GM18868 (cell line): ENCODE measurements around the gene MGARP.
"Not testable (repeated sequence)": the region's sequence is repeated elsewhere in the genome, so short reads cannot be mapped to it uniquely, and the experiment has no call there.

Source experiments
- ATAC-seq: cut with Tn5 transposase; IDR thresholded peaks from one replicate; pipeline ENCODE4 v1.9.1; 2021; ENCODE audit warnings: mild to moderate bottlenecking, moderate library complexity; ENCODE audit not compliant: unreplicated experiment

MGARP gene

DNA sequence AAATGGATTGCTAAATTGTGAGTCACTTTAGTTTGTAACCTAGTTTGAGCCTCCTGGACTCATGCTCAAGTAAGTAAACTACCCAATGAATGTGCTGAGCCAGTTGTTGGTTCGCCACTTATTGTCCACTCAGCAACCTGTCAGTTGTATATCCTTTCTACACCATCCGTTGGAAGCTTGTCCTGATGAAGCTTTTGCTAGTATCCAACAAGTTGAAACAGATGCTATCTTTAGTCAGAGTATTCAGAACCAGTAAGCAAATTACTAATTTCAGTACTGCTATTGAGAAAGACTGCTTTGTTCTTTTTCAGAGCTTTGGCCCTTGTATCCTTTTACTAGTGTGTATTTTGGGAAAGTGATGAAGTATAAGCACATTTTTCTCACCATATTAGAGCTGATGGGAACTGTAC, 17.0 kb upstream of the MGARP start:
- peak; percentile 12 for ATAC-seq

DNA sequence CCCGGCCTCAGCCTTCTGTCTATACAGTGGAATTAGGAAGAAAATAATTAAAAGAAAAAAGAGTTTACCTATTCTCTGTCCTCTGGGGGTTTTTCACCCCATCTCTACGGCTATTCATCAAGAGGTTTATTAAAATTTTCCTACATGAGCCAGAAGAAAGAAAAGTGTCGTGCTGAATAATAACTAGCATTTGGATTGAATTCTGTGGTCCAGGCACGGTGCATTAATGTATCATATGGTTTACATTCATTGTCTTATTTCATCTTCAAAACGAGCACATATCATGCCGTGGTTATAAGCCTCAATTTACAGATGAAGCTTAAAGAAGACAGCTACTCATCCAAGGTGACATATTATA, 15.9 kb upstream of the MGARP start:
- ATAC-seq = no peak

DNA sequence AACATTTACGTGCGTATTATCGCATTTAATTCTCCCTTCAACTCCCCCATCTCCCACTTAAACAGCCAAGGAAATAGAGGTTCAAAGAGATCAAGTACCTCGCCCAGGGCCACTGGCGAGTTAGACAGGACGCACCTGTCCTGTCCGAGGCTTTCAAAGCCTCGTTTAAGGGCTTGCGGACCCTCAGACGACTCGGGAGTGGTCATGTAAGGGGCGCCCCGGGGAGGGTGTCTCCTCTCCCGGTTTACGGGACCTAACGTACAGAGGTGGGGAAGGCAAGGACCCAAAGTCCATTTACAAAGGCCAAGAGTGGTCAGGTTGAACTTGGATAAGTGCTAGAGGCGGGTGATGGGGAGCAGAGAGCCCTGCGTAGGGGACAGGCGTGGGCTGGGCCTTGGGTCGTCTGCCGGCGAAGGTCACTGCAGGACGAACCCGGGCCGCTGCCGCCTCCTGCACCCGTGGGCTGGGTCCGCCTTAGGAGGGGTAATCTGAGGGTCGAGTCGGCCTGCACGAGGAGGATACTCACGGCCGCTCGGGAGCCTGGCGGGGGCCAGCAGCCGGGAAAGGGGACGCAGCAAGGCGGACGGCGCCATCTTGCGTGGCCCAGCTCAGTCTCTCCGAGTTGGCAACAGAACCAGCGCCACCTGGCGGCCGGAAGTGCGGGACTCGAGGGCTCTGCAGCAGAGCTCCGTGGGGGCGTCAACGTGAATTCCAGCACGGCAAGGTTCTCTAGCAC, 15.3 kb upstream of the MGARP start:
- ATAC-seq = peak; percentile 85

DNA sequence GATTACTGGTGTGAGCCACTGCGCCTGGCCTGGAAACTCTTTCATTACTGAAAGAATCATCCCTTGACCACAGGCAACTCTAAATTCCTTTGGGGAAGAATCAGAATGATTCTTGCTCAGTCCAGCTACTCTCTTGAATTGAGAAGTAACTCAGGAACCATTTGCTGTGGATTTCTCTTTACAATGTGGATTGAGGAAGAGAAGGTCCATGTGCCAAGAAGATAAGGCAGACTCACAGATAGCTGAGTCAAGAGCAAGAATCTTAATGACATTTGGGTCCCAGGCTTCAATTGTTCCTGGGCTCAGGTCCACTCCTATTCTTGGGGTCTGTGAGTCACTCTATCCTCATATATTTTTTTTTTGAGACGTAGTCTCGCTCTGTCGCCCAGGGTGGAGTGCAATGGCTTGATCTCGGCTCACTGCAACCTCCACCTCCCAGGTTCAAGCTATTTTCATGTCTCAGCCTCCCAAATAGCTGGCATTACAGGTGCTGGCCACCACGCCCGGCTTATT, 6.2 kb upstream of the MGARP start:
- no peak for ATAC-seq

DNA sequence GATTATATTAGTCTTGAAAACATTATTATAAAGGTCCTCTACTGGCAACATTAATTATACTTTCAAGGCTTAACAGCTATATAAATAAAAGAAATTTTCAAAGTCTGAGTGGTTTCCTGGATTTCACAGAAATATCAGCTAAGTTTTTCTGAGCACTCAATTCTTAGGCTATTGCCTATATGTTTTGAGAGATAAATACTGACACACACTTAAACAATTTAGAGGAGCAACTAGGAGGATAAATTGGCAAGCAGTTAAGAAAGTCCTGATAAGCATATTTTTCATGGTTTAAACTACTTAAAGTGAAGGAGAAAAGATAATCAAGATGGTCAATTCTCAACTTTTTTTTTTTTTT, 2.7 kb upstream of the MGARP start:
- no peak for ATAC-seq

DNA sequence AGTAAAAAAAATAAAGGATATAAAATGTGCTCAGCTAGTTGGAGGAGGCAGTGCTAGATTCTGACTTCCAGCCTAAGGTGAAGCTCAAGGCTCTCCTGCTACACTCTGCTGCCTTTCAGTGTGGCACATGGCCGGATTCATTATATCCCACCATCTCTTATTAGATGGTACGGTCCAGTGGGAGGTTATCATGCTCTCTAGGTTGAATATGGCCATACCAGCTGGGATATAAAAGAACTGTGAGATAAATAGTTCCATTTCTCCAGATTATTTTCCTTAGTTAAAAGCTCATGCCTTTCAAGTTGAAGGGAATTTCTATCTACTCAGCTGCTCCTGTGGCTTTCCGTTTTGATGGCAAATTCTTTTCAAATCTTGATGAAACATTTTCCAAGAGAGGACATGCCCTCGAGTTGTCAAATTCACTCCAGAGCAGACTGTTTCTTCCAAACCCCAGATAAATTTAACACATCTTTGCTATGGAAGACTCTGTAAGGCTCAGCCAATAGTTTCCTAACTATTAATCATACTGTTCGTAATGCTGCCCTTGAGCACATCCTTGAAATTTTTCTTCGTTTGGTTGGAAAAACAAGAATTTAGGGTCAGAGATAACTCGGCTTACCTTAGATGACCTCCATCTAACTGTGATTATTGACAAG, 2.2 kb upstream of the MGARP start:
- ATAC-seq = no peak

DNA sequence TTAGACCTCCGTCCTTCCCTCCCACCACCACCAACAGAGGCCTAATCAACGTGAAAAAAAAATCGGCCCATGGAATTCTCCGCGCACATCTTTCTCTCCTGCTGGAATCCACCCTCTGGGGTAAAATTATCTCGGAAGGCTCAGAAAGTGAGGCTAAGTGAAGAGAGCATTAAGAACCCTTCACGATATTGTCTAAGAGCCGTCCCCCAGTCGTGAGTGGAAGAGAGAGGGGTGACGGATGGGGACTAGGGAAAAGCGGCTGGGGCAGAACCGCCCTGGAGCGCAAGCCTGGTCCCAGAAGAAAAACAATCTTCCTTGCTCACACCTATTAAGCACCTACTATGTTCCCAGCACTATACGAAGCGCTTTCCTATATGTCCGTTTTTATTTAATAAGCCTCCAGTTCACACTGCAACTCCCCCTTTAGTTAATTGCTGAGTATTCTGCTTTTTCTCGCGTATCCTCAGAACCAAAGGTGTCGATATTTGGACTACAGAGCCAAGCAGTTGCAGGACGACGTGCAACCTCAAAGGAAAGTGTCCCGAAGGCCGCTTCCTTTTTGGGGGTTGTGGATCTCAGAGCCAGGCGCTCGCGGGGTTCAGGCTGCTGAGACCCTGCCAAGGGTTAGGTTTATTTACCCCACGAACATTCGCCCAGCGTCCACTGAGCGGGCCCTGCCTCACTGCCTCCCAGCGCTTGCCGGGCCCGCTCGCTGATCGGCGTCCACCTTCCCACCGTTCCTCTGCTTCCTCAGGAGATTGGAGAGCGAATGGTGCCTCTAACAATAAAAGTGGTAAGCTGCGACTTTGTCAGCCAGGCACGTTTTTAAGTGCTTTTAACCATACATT, 889 bp downstream of the MGARP start:
- ATAC-seq = no peak

DNA sequence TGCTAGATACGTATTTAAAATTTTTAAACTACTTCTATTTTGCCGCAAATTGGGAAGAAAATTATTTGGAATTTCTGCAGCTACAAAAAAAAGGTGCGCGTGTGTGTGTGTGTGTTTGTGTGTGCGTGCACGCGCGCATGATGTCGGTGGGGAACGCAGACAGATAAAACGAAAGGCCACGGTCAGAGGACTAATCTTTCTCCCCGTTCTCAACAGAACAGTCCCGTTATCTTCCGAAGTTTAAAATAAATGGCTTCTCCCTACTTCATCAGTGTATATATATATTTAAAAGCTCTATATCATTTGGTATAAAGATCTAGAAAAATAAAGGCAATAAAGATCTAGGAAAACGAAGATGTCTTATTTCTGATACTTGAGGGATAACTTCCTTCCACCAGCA, 1.5 kb downstream of the MGARP start:
- ATAC-seq = no peak

DNA sequence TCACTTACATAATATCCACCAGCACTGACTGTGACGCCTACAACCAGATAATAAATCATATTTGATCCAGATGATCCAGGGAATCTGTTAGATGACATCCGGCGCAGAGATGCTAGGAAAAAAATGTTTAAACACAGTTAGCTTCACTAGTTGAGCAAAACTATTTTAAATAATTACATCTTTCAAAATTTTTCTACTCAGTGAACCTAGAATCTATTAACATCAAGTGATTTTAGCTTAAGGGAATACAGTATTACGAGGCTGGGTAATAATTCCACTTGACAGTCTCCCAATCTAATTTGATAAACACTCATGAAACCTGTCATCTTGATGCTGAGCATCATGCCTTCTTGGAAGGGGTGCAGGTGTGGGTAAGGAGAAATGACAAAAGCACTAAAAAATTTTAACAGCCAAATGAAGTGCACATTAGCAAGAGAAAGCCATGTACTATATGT, 4.7 kb downstream of the MGARP start:
- ATAC-seq = no peak

DNA sequence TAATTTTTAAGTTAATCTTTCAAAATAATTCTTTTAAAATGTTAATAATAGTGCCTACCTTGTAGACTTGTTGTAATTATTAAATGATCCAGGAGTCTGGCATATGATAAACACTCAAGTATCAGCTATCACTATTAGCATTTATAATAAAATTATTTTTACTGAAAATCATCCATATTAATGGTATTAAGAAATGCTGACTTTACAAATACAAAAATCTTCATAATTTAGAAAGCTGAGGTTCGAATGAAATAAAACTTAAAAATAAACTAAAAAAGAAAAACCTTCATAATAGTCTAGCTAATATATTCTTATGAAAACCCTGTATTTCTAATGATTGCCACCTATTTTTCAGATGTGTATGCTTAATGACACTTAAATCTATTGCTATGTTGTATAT, 5.2 kb downstream of the MGARP start:
- ATAC-seq = no peak

DNA sequence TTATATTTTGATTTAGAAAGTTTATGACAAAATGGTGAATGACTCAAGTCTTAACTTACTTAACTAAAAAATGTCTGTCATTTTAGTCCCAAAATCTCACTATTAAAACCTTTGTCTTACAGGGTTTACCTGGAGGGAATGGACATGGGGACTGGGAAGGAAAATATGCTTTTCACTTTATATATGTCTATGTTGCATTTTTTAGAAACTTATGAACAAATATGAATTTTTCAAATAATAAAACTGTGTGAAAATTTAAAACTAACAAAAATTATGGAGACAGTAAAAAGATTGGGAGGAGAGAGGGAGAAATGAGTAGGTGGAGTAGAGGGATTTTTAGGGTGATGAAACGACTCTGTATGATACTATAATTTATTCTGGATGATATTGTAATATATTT, 6.2 kb downstream of the MGARP start:
- no peak for ATAC-seq

DNA sequence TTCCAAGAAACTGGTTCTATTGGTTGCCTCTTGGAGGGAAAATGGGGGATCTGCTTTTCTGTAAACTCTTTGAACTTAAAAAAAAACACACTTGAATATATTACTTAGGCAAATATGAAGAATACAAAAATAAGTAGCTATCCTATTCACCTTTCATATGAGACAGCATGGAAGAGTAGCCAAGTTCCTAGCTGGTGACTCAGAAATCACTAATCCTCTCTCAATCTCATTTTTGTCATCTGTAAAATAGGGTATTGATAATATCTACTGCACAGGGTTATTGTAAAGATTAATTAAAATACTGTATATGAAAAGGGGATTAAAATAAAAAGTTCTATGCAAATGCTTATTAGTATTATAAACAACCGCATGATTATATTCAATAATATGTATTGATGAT, 12.7 kb downstream of the MGARP start:
- no peak for ATAC-seq

DNA sequence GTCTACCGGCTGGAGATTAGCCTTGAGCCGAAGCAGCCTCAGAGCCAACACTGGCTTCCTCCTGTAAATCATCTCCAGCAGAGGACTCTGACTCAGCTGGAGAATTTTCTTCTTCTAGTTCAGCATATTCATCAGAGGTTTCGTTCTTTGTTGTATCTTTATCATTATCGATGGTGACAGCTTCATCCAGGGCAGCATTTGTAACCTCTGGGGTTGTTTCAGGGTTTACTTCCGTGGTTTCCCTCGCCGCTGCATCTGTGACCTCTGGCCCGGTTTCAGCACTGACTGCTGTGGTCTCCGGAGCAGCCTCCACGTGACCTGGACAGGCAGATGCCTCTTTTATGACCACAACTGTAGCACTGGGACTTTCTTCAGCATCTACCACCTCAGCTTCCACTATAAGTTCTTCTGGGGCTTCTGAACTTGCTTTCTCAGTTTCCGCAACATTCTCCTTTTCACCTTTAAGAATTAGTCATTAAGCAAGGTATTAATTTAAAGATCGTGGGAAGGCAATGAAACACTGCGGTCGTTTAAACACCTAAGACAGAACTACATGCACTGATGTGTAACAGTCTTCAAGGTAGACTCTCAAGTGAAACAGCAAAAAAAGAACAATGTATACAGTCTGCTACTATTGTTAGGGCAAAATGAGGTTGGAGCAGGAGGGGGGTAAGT, 13.3 kb downstream of the MGARP start:
- peak; percentile 94 for ATAC-seq

DNA sequence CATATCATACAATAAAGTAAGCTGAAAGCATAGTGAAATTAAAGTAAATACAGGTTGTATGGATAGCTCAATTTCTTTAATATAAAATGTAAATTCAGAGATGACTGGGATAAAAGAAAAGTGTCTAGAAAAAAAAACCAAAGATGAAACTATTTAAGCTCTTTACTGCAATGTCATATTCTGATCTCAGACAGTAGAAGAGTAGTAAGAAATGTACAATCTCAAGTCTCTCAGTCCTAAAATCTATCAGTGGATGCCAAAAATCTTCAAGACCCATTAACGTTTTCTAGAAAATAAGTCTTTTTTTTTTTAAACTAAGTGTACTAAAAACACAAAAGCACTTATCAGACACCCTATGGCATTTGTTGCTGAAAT, 13.8 kb downstream of the MGARP start:
- ATAC-seq = no peak

DNA sequence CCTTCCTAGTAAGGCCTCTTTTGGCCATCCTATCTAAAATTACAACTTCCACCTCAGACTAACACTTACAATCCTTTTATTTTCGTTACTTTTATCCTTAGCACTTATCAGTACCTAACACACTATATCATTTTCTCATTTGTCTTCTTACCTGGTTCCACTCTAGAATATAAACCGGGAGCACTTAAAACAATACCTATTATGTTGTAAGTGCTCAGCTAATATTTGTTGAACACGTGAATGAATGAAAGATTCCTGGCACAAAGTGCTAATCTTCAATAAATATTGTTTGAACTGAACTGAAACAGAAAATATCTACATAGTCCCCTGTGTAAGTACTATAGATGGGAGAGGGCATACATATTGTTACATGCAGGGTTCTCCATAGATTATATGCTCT, 14.4 kb downstream of the MGARP start:
- no peak for ATAC-seq

DNA sequence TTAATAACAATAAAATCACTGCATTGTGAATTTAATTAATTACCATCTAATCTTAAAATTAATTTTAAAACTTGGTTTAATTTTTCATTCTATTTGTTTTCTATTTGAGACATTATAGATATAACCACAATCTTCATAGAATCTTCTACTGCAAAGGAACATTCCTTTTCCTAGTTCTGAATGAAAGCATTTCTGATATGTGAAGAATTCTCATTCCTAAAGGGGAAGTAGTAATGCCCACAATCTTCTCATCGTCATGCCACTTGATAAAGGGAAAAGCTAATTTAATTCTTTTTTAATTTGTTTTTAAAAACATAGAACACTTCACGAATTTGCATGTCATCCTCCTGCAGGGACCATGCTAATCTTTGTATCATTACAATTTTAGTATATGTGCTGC, 23.7 kb downstream of the MGARP start:
- ATAC-seq = no peak

DNA sequence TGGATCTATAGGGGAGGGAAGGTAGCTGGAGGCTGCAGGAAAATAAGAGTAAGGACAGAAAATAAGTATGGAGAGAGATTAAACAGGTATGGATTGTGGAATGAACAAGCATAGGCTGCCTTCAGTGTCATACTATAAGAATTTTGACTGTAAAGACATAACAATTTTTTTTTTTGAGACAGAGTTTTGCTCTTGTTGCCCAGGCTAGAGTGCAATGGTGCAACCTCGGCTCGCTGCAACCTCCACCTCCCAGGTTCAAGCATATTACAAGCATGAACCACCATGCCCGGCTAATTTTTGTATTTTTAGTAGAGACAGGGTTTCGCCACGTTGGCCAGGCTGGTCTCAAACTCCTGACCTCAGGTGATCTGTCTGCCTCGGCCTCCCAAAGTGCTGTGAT, 24.4 kb downstream of the MGARP start:
- not testable (repeated sequence) for ATAC-seq

DNA sequence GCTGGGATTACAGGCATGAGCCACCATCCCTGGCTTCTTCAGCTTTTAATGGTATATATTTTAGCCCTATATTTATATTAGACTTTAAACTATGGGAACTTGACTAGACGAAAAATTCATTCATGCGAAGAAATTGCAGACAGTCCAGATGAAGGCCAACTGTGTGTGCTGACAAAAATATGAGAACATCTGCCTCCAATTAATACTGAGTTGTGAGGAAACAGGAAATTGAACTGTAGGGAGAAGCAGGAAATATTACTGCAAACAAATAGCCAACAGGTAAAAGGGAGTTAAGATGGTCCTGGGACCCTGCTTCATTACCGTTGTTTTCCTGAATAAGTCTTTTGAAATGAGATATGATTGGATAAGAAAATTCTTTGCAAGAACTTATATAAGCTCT, 26.3 kb downstream of the MGARP start:
- no peak for ATAC-seq

DNA sequence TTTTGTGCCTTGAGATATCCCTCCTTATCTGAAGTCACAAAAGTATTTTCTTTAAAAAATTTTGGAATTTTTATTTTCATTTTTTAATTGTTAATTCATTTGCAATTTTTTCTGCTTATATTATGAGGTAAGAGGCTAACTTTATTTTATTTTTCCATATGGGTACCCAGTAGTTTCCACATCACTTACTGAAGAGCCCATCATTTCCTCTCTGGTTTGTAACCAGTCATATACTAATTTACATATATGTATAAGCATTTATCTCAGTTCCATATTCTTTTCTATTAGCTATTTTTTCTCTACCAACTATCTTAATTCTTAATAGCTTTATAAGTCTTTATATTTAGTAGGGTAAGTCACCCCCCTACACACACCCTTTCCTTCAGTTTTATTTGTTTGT, 27.0 kb downstream of the MGARP start:
- ATAC-seq = no peak

DNA sequence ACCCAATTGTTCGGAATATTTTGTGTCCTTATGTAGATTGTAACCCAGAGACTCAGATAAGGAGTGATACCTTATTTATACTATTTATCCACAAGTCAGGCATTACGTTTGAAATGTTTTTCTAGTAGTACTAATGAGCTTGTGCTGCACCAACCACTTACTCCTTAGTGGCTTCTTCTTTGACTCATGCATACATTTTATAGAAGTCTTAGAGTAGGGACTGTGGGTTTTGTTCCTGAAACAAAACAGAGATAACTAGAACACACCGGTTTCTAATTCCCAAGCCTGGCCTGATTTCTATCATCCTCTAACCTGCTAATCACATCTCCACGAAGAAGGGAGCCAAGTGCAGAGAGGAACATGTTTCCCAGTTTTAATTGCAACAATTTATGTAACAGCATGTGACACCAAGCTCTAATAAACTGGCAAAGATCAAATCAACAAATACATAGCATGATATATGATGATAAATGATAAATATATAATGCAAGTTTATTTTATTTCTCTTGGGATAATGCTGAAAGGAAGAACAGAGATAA, 32.3 kb downstream of the MGARP start:
- ATAC-seq = no peak

DNA sequence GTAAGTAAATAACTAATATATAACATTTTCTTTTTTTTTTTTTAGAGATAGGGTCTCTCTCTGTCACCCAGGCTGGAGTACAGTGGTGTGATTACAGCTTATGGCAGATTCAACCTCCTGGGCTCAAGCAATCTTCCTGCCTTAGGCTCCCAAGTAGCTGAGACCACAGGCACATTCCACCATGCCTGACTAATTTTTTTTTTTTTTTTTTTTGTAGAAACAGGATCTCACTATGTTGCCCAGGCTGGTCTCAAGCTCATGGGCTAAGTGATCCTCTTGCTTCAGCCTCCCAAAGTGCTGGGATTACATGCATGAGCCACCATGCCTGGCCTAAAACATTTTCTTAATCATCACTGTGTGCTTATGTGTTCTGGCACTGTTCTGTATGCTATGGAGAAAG, 32.8 kb downstream of the MGARP start:
- ATAC-seq = no peak
